Measurements from ENCODE around the gene ATP10B.
A peak's percentile ranks its signal among the peaks of the same experiment; 100 is the strongest.

The ATP10B gene

GRCh38 chr5:160573318-160573717 is 278.7 kb downstream of the ATP10B start:
- H3K4me3 ChIP-seq (ENCODE audit: low read depth, low read length), result no peak overlapping the region
- in situ Hi-C loops (cut with HindIII; ENCODE audit: low sequenced_read_pairs), result no loop called here
- no peak for TF ChIP-seq CTCF (IDR thresholded peaks at IDR 0.05; ENCODE audit: low read depth, low read length, missing control alignments)
- no peak for DNase-seq (ENCODE audit: low read depth)

- DNase-seq (ENCODE audit: low read depth), result no peak
- H3K4me3 ChIP-seq (ENCODE audit: low read depth, low read length), result no peak overlapping the region
- no peak for TF ChIP-seq CTCF (IDR thresholded peaks at IDR 0.05; ENCODE audit: low read depth, low read length, missing control alignments)
- in situ Hi-C loops (cut with HindIII; ENCODE audit: low sequenced_read_pairs), result no loop called here
Observed at GRCh38 chr5:160567031-160567705, 284.8 kb downstream of the ATP10B start.

DNA sequence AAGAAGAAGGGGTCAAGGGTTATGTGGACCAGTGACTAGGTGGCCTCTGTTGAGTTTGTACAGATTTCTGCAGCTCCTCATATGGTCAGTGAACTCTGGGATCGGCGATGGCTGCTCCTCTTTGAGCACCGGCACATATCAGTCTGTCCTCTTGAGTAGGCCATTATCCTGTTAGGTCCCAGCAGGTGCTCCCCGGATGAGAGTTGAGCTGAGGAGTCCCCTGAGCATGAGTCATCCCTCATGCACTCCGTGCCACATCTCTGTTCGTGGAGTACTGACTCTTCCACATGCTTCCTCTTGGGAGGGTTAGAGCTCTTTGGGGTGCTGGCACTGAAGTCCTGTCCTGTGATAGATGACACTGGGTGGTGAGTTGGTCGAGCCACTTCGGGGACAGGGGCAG is 286.6 kb downstream of the ATP10B start:
- no peak for TF ChIP-seq CTCF (IDR thresholded peaks at IDR 0.05; ENCODE audit: low read depth, low read length, missing control alignments)
- no peak overlapping the region for H3K4me3 ChIP-seq (ENCODE audit: low read depth, low read length)
- no peak for DNase-seq (ENCODE audit: low read depth)
- in situ Hi-C loops (cut with HindIII; ENCODE audit: low sequenced_read_pairs), result no loop called here

GRCh38 chr5:160556846-160557245 is 295.2 kb downstream of the ATP10B start:
- in situ Hi-C loops (cut with HindIII; ENCODE audit: low sequenced_read_pairs), result no loop called here
- no peak for TF ChIP-seq CTCF (IDR thresholded peaks at IDR 0.05; ENCODE audit: low read depth, low read length, missing control alignments)
- DNase-seq (ENCODE audit: low read depth), result no peak
- H3K4me3 ChIP-seq (ENCODE audit: low read depth, low read length), result no peak overlapping the region

DNA sequence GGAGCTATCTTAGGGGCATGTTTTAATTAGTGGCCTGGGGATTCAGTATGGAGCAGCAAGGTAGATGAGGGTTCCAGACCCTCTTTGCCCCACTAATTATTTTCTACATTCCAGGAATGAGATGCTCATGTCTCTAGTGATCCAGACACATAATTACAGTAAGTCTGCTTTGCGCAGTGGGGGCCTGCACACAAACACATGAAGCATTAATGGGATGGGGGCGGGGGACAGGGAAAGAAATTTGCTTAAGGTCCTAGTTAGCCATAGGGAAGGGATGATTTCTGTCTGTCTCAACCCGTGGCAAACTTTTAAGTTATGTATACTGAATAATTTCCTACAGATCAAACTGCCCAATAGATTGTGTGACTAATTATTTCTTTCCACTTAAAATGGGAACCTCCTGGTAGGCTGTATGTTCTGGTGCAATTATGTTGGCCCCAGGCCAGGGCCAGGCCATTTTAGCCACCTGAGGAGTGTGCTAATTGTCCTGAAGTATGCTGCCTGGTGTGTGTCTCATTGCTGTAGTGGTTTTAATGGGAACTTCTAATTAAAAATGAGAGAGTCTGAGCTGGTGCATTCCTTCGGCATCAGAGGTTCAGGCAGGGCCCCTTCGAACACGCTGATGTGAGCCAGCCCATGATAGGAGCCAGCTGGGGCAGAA is 295.9 kb downstream of the ATP10B start:
- no peak for TF ChIP-seq CTCF (IDR thresholded peaks at IDR 0.05; ENCODE audit: low read depth, low read length, missing control alignments)
- in situ Hi-C loops (cut with HindIII; ENCODE audit: low sequenced_read_pairs), result no loop called here
- H3K4me3 ChIP-seq (ENCODE audit: low read depth, low read length), result no peak overlapping the region
- peak; percentile 16 for DNase-seq (ENCODE audit: low read depth)

GRCh38 chr5:160555581-160555970 is 296.4 kb downstream of the ATP10B start:
- no peak for DNase-seq (ENCODE audit: low read depth)
- H3K4me3 ChIP-seq (ENCODE audit: low read depth, low read length), result no peak overlapping the region
- in situ Hi-C loops (cut with HindIII; ENCODE audit: low sequenced_read_pairs), result no loop called here
- TF ChIP-seq CTCF (IDR thresholded peaks at IDR 0.05; ENCODE audit: low read depth, low read length, missing control alignments), result no peak

Data from astrocyte of the cerebellum (primary cell).